ENCODE measurements around the gene RALA.

RALA gene

GRCh38 chr7:39656415-39656814, 33.0 kb downstream of the RALA start:
- no peak for DNase-seq (ENCODE audit: extremely low spot score)
- CTCF ChIA-PET = no interaction called here
- POLR2A ChIA-PET = no interaction called here
- TF ChIP-seq FOXM1 (IDR thresholded peaks at IDR 0.05; ENCODE audit: borderline replicate concordance) (no peak), ZNF384 (IDR thresholded peaks at IDR 0.05) (no peak), FOXA1 (IDR thresholded peaks at IDR 0.05) (no peak), PKNOX1 (IDR thresholded peaks at IDR 0.05) (no peak), CTBP1 (IDR thresholded peaks at IDR 0.05; ENCODE audit: borderline replicate concordance) (no peak), L3MBTL2 (conservative IDR thresholded peaks at IDR 0.05) (no peak), SP1 (IDR thresholded peaks at IDR 0.05) (no peak), SUZ12 (IDR thresholded peaks at IDR 0.05) (no peak), HDGF (IDR thresholded peaks at IDR 0.05; ENCODE audit: borderline replicate concordance) (no peak), FOXK2 (IDR thresholded peaks at IDR 0.05) (no peak), NFRKB (IDR thresholded peaks at IDR 0.05) (no peak), ARNT (IDR thresholded peaks at IDR 0.05) (no peak), LEF1 (IDR thresholded peaks at IDR 0.05; ENCODE audit: borderline replicate concordance) (no peak), TARDBP (IDR thresholded peaks at IDR 0.05) (no peak), BHLHE40 (IDR thresholded peaks at IDR 0.05; ENCODE audit: borderline replicate concordance) (no peak), ELF4 (IDR thresholded peaks at IDR 0.05) (no peak)

- no peak for DNase-seq (ENCODE audit: extremely low spot score)
- ChIA-PET CTCF (no interaction called here), POLR2A (no interaction called here)
- TF ChIP-seq LEF1 (IDR thresholded peaks at IDR 0.05; ENCODE audit: borderline replicate concordance) = no peak
- no peak for TF ChIP-seq SP1 (IDR thresholded peaks at IDR 0.05)
- no peak for TF ChIP-seq CTBP1 (IDR thresholded peaks at IDR 0.05; ENCODE audit: borderline replicate concordance)
- no peak for TF ChIP-seq FOXA1 (IDR thresholded peaks at IDR 0.05)
- TF ChIP-seq NFRKB (IDR thresholded peaks at IDR 0.05) = no peak
- no peak for TF ChIP-seq PKNOX1 (IDR thresholded peaks at IDR 0.05)
- no peak for TF ChIP-seq SUZ12 (IDR thresholded peaks at IDR 0.05)
- no peak for TF ChIP-seq HDGF (IDR thresholded peaks at IDR 0.05; ENCODE audit: borderline replicate concordance)
- no peak for TF ChIP-seq BHLHE40 (IDR thresholded peaks at IDR 0.05; ENCODE audit: borderline replicate concordance)
- no peak for TF ChIP-seq ZNF384 (IDR thresholded peaks at IDR 0.05)
- no peak for TF ChIP-seq FOXM1 (IDR thresholded peaks at IDR 0.05; ENCODE audit: borderline replicate concordance)
- TF ChIP-seq TARDBP (IDR thresholded peaks at IDR 0.05) = no peak
- TF ChIP-seq ARNT (IDR thresholded peaks at IDR 0.05) = no peak
- no peak for TF ChIP-seq FOXK2 (IDR thresholded peaks at IDR 0.05)
- TF ChIP-seq ELF4 (IDR thresholded peaks at IDR 0.05) = no peak
- TF ChIP-seq L3MBTL2 (conservative IDR thresholded peaks at IDR 0.05) = no peak
Observed at GRCh38 chr7:39659356-39660013, 36.1 kb downstream of the RALA start.

- no peak for TF ChIP-seq L3MBTL2 (conservative IDR thresholded peaks at IDR 0.05)
- no peak for TF ChIP-seq FOXK2 (IDR thresholded peaks at IDR 0.05)
- no peak for TF ChIP-seq FOXA1 (IDR thresholded peaks at IDR 0.05)
- no peak for TF ChIP-seq LEF1 (IDR thresholded peaks at IDR 0.05; ENCODE audit: borderline replicate concordance)
- TF ChIP-seq PKNOX1 (IDR thresholded peaks at IDR 0.05) = no peak
- TF ChIP-seq BHLHE40 (IDR thresholded peaks at IDR 0.05; ENCODE audit: borderline replicate concordance) = no peak
- TF ChIP-seq TARDBP (IDR thresholded peaks at IDR 0.05) = no peak
- no peak for TF ChIP-seq ARNT (IDR thresholded peaks at IDR 0.05)
- no peak for TF ChIP-seq CTBP1 (IDR thresholded peaks at IDR 0.05; ENCODE audit: borderline replicate concordance)
- TF ChIP-seq SP1 (IDR thresholded peaks at IDR 0.05) = no peak
- TF ChIP-seq SUZ12 (IDR thresholded peaks at IDR 0.05) = no peak
- no peak for TF ChIP-seq ELF4 (IDR thresholded peaks at IDR 0.05)
- TF ChIP-seq HDGF (IDR thresholded peaks at IDR 0.05; ENCODE audit: borderline replicate concordance) = no peak
- TF ChIP-seq ZNF384 (IDR thresholded peaks at IDR 0.05) = no peak
- TF ChIP-seq NFRKB (IDR thresholded peaks at IDR 0.05) = no peak
- no peak for TF ChIP-seq FOXM1 (IDR thresholded peaks at IDR 0.05; ENCODE audit: borderline replicate concordance)
- ChIA-PET CTCF (no interaction called here), POLR2A (no interaction called here)
- DNase-seq (ENCODE audit: extremely low spot score) = no peak
Observed at GRCh38 chr7:39661960-39662359, 38.6 kb downstream of the RALA start.

- POLR2A ChIA-PET = no interaction called here
- CTCF ChIA-PET = no interaction called here
- DNase-seq (ENCODE audit: extremely low spot score) = no peak
- no peak for TF ChIP-seq LEF1 (IDR thresholded peaks at IDR 0.05; ENCODE audit: borderline replicate concordance)
- TF ChIP-seq SP1 (IDR thresholded peaks at IDR 0.05) = no peak
- TF ChIP-seq FOXA1 (IDR thresholded peaks at IDR 0.05) = no peak
- TF ChIP-seq ARNT (IDR thresholded peaks at IDR 0.05) = no peak
- no peak for TF ChIP-seq CTBP1 (IDR thresholded peaks at IDR 0.05; ENCODE audit: borderline replicate concordance)
- TF ChIP-seq PKNOX1 (IDR thresholded peaks at IDR 0.05) = no peak
- TF ChIP-seq FOXM1 (IDR thresholded peaks at IDR 0.05; ENCODE audit: borderline replicate concordance) = no peak
- TF ChIP-seq ZNF384 (IDR thresholded peaks at IDR 0.05) = no peak
- TF ChIP-seq SUZ12 (IDR thresholded peaks at IDR 0.05) = no peak
- TF ChIP-seq FOXK2 (IDR thresholded peaks at IDR 0.05) = no peak
- no peak for TF ChIP-seq BHLHE40 (IDR thresholded peaks at IDR 0.05; ENCODE audit: borderline replicate concordance)
- TF ChIP-seq TARDBP (IDR thresholded peaks at IDR 0.05) = no peak
- TF ChIP-seq L3MBTL2 (conservative IDR thresholded peaks at IDR 0.05) = no peak
- no peak for TF ChIP-seq HDGF (IDR thresholded peaks at IDR 0.05; ENCODE audit: borderline replicate concordance)
- TF ChIP-seq ELF4 (IDR thresholded peaks at IDR 0.05) = no peak
- TF ChIP-seq NFRKB (IDR thresholded peaks at IDR 0.05) = no peak
Observed at GRCh38 chr7:39663263-39663662, 39.9 kb downstream of the RALA start.

GRCh38 chr7:39664057-39664456, 40.7 kb downstream of the RALA start:
- POLR2A ChIA-PET = no interaction called here
- no peak for TF ChIP-seq TARDBP (IDR thresholded peaks at IDR 0.05)
- no peak for TF ChIP-seq ELF4 (IDR thresholded peaks at IDR 0.05)
- no peak for TF ChIP-seq BHLHE40 (IDR thresholded peaks at IDR 0.05; ENCODE audit: borderline replicate concordance)
- no peak for TF ChIP-seq FOXM1 (IDR thresholded peaks at IDR 0.05; ENCODE audit: borderline replicate concordance)
- no peak for TF ChIP-seq SP1 (IDR thresholded peaks at IDR 0.05)
- TF ChIP-seq NFRKB (IDR thresholded peaks at IDR 0.05) = no peak
- TF ChIP-seq SUZ12 (IDR thresholded peaks at IDR 0.05) = no peak
- TF ChIP-seq FOXK2 (IDR thresholded peaks at IDR 0.05) = no peak
- no peak for TF ChIP-seq CTBP1 (IDR thresholded peaks at IDR 0.05; ENCODE audit: borderline replicate concordance)
- no peak for TF ChIP-seq ZNF384 (IDR thresholded peaks at IDR 0.05)
- TF ChIP-seq FOXA1 (IDR thresholded peaks at IDR 0.05) = no peak
- no peak for TF ChIP-seq L3MBTL2 (conservative IDR thresholded peaks at IDR 0.05)
- CTCF ChIA-PET = no interaction called here
- no peak for DNase-seq (ENCODE audit: extremely low spot score)

Data from HEK293T (cell line).